GM19463 (cell line): Measurements from ENCODE around the gene UFSP2.
A peak's percentile ranks its signal among the peaks of the same experiment; 100 is the strongest.

ENCODE experiments used
- ATAC-seq: cut with Tn5 transposase; IDR thresholded peaks from one replicate; pipeline ENCODE4 v1.9.1; 2021; ENCODE audit warnings: mild to moderate bottlenecking, moderate library complexity; ENCODE audit not compliant: unreplicated experiment

UFSP2 gene

GRCh38 chr4:185426960-185427688 lies 1.4 kb upstream of the UFSP2 start:
- ATAC-seq: no peak

GRCh38 chr4:185424905-185425646 lies 688 bp downstream of the UFSP2 start:
- ATAC-seq: no peak

DNA sequence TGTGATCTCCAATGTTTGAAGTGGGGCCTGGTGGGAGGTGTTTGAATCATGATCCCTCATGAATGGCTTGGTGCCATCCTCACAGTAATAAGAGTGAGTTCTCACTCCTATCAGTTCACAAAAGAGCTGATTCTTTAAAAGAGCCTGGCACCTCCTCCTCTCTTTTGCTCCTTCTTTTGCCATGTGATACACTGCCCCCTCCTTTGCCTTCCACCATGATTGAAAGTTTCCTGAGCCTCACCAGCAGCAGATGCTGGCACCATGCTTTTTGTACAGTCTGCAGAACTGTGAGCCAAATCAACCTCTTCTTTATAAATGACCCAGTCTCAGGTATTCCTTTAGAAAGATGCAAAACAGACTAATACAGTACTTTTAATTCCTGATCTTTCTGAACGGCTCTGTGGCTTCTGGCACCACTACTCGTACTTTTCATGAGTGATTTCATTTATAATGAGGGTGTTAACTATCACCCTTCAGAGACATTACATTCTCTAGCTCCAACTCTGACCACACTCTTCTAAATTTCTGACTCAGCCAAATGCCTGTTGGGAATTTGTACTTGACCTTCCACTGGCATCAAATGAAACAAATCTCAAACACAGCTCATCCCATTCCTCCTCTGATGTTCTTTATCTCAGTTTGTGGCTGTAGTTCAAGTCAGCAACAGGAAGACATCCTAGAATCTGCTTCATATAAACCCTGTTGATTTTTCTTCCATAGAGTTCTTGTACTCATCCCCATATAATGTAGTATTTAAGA lies 4.2 kb downstream of the UFSP2 start:
- no peak for ATAC-seq

- no peak for ATAC-seq
Measured at GRCh38 chr4:185416955-185417354, 8.8 kb downstream of the UFSP2 start.

- no peak for ATAC-seq
Measured at GRCh38 chr4:185412412-185412811, 13.4 kb downstream of the UFSP2 start.

DNA sequence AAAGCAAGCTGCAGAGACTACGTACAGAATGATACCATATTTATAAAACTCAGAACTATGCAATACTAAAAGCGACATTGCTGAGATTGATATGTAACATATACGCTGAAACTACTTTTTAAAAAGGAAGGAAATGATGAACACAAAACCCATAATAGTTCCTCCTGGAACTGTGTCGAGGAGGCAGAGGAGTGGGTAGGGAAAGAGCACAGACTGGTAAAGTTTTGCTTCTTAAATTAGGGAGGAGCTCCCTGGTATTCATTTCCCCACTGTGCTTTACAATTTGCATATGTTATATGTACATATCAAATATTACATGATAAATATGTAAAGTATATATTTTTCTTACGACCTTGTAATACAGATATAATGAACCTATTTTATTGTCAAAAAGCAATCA lies 13.9 kb downstream of the UFSP2 start:
- no peak for ATAC-seq

DNA sequence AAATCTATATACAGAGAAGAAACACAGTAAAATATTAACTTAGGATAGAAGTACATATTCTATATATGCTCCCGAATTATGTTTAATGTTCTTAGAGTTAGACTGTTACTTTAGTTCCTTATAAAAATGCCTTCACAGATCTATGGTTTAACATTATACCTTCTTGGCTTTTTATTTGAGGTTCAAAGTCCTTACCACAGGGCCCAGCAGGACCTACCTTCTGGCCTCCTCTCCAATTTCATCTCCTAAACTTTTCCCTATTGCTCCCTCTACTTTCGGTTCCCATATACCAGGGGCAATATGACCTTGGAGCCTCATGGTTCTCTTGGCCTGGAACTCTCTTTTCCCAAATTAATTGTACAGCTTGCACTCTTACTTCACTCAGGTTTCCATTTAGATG lies 17.3 kb downstream of the UFSP2 start:
- no peak for ATAC-seq

DNA sequence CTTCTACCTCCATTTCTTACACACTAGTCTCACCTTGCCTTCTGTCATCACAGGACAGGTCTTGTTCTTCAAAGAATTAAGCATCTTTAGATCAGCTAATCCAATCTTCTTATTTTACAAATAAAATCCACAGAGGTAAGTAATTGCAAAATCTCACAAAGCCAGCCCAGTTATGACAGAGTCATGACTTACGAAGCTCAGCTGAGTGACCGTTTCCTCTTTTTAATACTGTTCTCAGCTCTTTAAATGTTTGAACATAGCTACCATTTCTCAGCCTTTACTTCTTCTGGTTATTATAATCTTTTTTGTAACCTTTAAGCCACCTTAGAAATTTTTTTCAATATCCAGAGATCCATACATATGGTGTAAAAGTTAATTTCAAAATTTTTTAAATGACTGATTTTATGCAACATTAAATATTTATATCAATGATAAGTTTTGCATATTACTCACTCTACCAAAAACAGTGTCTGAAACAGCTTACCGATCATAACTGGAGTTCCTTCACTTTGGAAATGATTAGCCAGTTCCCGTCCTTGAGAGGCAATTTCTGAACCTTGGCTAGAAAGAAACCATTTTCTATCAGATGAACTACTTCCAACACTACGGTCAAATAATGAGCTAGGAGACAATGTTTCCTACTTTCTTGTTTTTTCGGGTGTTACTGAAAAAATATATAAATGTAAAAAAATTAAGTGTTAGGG lies 20.3 kb downstream of the UFSP2 start:
- peak; percentile 69 for ATAC-seq

DNA sequence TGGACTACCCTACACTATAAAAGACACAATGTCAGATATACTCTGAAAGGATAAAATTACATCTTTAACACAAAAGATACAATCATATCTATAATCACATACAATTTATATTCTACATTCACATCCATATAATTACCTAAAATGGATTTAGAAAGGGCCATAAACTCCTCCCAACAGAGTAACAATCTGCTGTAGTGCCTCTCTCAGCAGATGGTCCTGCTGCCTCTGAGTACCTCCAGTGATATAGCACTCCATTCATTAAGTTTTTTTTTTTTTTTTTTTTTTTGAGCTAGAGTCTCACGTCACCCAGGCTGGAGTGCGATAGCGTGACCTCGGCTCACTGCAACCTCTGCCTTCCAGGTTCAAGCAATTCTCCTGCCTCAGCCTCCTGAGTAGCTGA lies 21.7 kb downstream of the UFSP2 start:
- no peak for ATAC-seq

GRCh38 chr4:185399466-185399865 lies 26.3 kb downstream of the UFSP2 start:
- ATAC-seq: no peak

GRCh38 chr4:185398618-185399017 lies 27.1 kb downstream of the UFSP2 start:
- no peak for ATAC-seq

DNA sequence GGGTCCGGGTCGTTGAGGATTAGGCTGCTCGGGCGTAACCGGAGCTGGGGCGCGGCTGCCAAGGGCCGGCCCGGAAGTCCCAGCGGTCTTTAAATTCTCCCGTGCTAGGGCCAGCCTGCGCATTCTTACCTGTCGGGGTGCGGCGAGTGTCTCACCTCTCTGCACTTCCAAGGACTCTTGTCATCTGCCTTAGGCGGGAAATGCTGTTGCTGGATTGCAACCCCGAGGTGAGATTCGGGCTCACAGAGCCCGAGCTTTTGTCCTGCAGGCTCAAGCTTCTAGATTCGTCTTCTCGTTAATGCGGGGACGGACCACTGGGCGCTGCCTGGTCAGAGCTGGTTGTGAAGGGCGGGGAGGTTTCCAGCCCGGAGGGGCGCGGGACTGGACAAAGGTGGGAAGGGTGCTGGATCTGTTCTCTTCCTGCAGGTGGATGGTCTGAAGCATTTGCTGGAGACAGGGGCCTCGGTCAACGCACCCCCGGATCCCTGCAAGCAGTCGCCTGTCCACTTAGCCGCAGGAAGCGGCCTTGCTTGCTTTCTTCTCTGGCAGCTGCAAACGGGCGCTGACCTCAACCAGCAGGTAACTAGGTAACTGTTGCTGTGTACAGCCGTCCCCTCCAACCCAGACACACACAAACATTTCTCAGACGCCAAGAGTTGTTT lies 28.9 kb downstream of the UFSP2 start, which contains the start of gene ANKRD37:
ANKRD37 (plus strand) TSS at position 118 of the 662 bp plus-strand sequence; CDS start at position 201, 83 bp downstream.
- no peak for ATAC-seq

DNA sequence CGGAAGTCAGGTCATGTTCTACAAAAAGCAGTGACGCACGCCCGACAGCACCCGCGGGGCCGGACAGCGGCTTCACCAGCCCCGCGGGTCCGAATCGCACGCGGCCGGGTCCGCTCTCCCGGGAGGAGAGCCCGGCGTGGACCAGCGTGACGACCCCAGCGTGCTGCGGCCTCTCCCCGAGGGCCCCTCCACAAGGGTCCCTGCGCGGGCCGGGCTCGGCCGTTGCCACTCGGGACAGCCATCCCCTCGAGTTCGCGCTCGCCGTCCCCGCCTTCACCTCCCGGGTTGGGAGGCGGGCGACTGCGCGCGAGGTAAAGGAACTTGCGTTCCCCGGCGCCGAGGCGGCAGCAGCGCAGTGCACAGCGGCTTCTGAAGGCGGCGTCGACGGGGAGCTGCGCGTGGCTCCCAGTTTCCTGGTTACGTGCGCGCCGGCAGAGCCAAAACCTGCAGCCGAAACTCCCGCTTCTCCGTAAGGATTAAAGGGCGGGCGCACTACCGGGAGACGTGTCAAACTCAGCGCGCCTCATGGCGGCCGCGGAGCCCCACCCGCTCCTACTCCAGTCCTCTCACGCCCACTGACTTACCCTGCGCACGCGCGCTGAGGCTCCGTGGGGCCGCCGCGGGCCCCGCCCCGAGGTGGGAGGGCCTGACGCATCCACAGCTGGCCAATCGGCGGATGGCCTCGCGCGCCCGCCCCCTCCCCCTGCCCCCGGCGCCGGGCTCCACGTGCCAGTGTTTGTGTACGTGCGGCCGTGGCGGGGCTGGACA lies 29.6 kb downstream of the UFSP2 start:
- peak; percentile 78 for ATAC-seq

DNA sequence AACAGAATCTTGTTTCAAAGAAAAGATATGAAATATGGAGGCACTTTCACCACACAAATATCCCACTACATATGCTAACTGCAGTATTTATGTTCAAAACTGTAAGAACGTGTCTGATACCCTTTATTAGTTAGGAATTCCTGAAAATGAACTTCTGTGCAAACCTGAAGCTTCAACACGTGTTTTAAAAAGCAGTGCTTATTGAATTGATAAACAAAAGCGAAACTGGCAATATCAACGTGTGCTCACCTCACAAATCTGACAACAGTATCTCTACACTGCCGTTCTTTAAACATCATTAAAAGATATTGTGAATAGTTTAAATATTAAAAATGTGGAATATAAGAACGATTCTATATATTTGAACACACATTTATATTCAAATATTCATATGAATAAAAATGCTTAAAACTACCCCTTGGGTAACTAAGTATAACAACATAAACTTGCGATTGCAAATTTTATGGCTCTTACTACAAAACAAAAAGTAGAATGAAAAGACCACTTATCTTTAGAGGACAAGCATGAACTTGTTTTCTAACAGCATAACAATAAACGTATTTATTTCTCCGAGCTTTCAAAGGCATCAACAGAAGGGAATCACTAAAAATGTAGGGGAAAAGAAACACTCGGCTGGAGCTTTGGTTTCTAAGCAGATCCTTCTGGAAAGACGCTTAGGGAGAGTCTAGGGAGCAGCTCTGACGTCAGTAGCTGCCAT lies 30.4 kb downstream of the UFSP2 start, which contains the start of gene LRP2BP:
LRP2BP (minus strand) TSS at position 687 of the 718 bp plus-strand sequence. CDS start 17,738 bp downstream, outside the sequence.
- ATAC-seq: no peak

GRCh38 chr4:185394568-185395237 lies 31.1 kb downstream of the UFSP2 start:
- ATAC-seq: no peak

DNA sequence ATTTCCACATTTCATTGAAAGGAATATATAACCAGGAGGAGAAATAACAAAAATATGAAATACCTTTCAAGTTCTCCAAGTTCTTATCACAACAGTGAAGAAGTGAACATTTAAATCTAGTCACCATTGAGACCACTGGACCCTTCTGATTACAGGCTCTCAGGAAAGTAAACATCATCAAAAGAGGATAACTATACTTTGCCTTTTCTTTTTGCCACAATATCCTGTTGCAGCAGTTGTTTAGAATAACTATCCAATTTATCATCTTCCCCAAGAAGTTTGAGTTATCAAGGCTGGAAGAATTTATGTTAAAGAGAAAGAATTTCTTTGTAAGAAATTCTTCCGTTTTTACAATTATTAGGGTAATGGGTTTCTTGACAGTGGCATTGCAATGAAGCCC lies 33.6 kb downstream of the UFSP2 start:
- ATAC-seq: no peak

GRCh38 chr4:185390941-185391340 lies 34.8 kb downstream of the UFSP2 start:
- ATAC-seq: no peak

- no peak for ATAC-seq
Measured at GRCh38 chr4:185387957-185388356, 37.8 kb downstream of the UFSP2 start.
